Calu3 (cell line): ENCODE data around the gene ZBTB38. TPM values are rescaled to one million over a fixed set of nuclear protein-coding genes. Genes with fewer than 3 reads are reported as not detected.

ENCODE experiments used
- BruUV-seq: library from RNA; stranded (reverse); fragments of 400-500 nt; replicated peaks from 2 replicates; lab custom pipeline; 2021; lab: Mats Ljungman, UMichigan
- CTCF ChIA-PET: fragments of 300-600 bp; sonication (Branson Sonifier 250); formaldehyde crosslinking; loops from one replicate; lab custom pipeline; 2022; ENCODE audit warnings: antibody characterized with exemption; lab: Charles Lee
- DNase-seq: peaks from one replicate; pipeline ENCODE4 v3.0.0; 2022
- H3K27ac Mint-ChIP-seq: one replicate; pipeline ENCODE4 v1.8.0; 2022; ENCODE audit warnings: mixed read lengths; ENCODE audit not compliant: unreplicated experiment
- H3K27me3 Mint-ChIP-seq: one replicate; pipeline ENCODE4 v1.8.0; 2022; ENCODE audit warnings: mixed read lengths; ENCODE audit not compliant: unreplicated experiment
- H3K36me3 Mint-ChIP-seq: one replicate; pipeline ENCODE4 v1.8.0; 2022; ENCODE audit warnings: mild to moderate bottlenecking, moderate library complexity, mixed read lengths; ENCODE audit not compliant: insufficient read depth, unreplicated experiment
- H3K4me1 Mint-ChIP-seq: one replicate; pipeline ENCODE4 v1.8.0; 2022; ENCODE audit warnings: mild to moderate bottlenecking, low read depth, mixed read lengths; ENCODE audit not compliant: unreplicated experiment
- H3K4me3 Mint-ChIP-seq: one replicate; pipeline ENCODE4 v1.8.0; 2022; ENCODE audit warnings: mild to moderate bottlenecking, low read depth, moderate library complexity, mixed read lengths; ENCODE audit not compliant: unreplicated experiment
- H3K9me3 Mint-ChIP-seq: one replicate; pipeline ENCODE4 v1.8.0; 2022; ENCODE audit warnings: low read depth, mixed read lengths; ENCODE audit not compliant: unreplicated experiment
- intact Hi-C: fragments of 100-400 bp; cut with micrococcal nuclease; formaldehyde crosslinking; loops from one replicate; pipeline ENCODE4 v1.10.0; 2022; ENCODE audit not compliant: unreplicated experiment
- total RNA-seq: library from RNA; stranded (reverse); gene quantifications from 2 replicates; pipeline ENCODE4 v1.2.3, GENCODE V29; 2022
- TF ChIP-seq, protein P1 (sequence below): fragments of 200-600 bp; IDR thresholded peaks from one replicate; pipeline ENCODE4 v1.8.0; 2022; ENCODE audit warnings: antibody characterized with exemption; ENCODE audit not compliant: unreplicated experiment

The ZBTB38 gene
- total RNA-seq, 1 experiment from 2014 or later, result 95.9 TPM

DNA sequence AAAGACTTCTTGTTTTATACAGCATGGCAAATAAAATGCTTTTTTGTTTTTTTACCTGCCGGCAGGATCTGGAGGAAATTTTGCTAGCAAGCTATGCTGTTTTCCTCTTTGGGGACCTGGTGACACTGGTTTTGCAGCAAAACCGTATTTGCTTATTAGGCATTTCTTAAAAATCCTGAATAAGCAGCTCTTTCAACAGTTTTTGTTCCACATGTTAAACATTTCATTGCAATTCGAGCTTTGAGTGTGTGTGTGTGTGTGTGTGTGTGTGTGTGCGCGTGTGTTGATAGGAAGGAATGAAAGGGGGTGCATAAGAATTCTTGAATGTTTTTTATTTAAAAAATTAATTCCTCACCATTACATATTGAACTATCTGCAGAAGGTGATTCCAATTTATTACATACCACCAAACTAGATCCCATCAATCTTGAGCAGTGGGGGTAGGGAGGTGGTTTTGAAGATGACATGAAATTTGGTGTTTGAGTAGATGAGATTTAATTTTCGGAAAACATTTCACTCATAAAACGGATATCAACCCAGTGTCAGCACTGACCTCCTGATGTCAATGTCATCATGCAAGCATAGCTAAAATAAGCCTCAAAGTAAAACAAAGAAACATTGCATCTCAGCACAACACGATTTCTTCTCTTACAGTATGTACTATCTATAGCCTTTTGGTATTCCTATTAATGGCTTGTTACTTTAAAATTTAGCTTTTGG lies 17.3 kb downstream of the ZBTB38 start:
- no peak for DNase-seq
- Mint-ChIP-seq H3K4me3 (no peak overlapping the region), H3K9me3 (no peaks in the 10 kb centered on the region), H3K27me3 (no peaks in the 10 kb centered on the region), H3K36me3 (peaks cover 14% of the 10 kb centered on the region), H3K4me1 (no peaks in the 10 kb centered on the region), H3K27ac (no peak overlapping the region)
- no TSS peak for BruUV-seq
- TF ChIP-seq, protein P1, sequence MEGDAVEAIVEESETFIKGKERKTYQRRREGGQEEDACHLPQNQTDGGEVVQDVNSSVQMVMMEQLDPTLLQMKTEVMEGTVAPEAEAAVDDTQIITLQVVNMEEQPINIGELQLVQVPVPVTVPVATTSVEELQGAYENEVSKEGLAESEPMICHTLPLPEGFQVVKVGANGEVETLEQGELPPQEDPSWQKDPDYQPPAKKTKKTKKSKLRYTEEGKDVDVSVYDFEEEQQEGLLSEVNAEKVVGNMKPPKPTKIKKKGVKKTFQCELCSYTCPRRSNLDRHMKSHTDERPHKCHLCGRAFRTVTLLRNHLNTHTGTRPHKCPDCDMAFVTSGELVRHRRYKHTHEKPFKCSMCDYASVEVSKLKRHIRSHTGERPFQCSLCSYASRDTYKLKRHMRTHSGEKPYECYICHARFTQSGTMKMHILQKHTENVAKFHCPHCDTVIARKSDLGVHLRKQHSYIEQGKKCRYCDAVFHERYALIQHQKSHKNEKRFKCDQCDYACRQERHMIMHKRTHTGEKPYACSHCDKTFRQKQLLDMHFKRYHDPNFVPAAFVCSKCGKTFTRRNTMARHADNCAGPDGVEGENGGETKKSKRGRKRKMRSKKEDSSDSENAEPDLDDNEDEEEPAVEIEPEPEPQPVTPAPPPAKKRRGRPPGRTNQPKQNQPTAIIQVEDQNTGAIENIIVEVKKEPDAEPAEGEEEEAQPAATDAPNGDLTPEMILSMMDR, result no peak
- intact Hi-C loops, result no loop called here
- CTCF ChIA-PET, result interaction anchor here (0.8 to 1.0 kb wide), 3 partner anchors 19 to 74 kb away, joined by 3 to 4 read pairs (median 3); no protein-coding TSS in a partner anchor

DNA sequence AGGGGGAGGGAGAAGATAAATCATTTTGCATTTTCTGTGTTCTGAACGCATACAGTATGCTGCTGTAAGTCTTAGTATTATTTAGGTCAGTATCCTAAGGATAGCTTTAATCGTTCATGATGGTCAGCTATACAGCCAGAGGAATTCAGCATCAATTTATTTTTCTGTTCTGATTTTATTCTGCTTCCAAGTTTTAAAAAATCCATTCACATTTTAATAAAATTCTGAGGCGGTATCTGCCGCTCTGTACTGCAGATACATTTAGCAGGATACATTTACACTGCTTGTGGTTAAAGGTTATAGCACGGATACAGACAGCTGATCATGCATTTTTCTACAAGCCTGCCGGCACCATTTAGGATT lies 17.8 kb downstream of the ZBTB38 start:
- Mint-ChIP-seq H3K4me3 (no peak overlapping the region), H3K27ac (no peak overlapping the region), H3K27me3 (no peaks in the 10 kb centered on the region)

DNA sequence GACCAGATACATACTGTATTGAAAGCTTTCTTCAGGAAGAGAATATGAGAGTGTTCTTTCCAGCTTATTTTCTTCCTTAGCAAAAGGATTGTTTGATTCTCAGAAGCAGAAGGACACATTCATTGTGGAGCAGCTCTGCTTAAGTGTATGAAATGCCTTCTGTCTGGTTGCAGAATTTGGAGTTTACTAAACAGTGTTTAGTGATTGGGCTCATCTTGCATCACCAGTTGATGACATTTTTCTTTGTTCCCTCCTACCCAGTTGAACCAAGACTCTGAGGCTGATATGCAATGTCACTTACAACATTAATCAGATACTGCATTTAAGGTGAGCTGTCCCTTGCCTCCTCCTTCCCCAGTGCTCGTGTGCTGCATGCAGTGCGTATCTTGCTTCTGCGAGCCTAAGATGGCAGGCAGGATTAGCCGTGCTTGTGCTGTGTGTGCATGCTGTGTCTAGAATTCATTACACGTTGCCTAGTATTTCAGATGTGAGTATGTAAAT lies 18.4 kb downstream of the ZBTB38 start:
- TF ChIP-seq, protein P1, result no peak
- intact Hi-C loops, result no loop called here
- no TSS peak for BruUV-seq
- H3K27ac Mint-ChIP-seq, result no peak overlapping the region
- H3K27me3 Mint-ChIP-seq, result no peaks in the 10 kb centered on the region
- H3K9me3 Mint-ChIP-seq, result no peaks in the 10 kb centered on the region
- H3K36me3 Mint-ChIP-seq, result peaks cover 14% of the 10 kb centered on the region
- CTCF ChIA-PET, result no interaction called here
- no peak for DNase-seq
- H3K4me3 Mint-ChIP-seq, result no peak overlapping the region
- no peaks in the 10 kb centered on the region for H3K4me1 Mint-ChIP-seq

More for the DNA sequence above, 17.8 kb downstream of the ZBTB38 start:
- Mint-ChIP-seq H3K36me3 (peaks cover 14% of the 10 kb centered on the region), H3K4me1 (no peaks in the 10 kb centered on the region), H3K9me3 (no peaks in the 10 kb centered on the region)
- intact Hi-C loops, result no loop called here
- no peak for DNase-seq
- CTCF ChIA-PET, result no interaction called here
- TF ChIP-seq, protein P1, result no peak
- BruUV-seq, result no TSS peak

- intact Hi-C loops, result no loop called here
- Mint-ChIP-seq H3K9me3 (no peaks in the 10 kb centered on the region), H3K27ac (no peak overlapping the region), H3K4me1 (no peaks in the 10 kb centered on the region), H3K4me3 (no peak overlapping the region), H3K27me3 (no peaks in the 10 kb centered on the region), H3K36me3 (peaks cover 13% of the 10 kb centered on the region)
- no peak for DNase-seq
- no TSS peak for BruUV-seq
- TF ChIP-seq, protein P1, result no peak
- CTCF ChIA-PET, result no interaction called here
Measured at GRCh38 chr3:141387516-141387915, 19.2 kb downstream of the ZBTB38 start.
